Measurements from ENCODE around the gene MDK.

- no peak for TF ChIP-seq CTCF (conservative IDR thresholded peaks at IDR 0.05 in 1 of 2, IDR thresholded peaks at IDR 0.05 in 1 of 2; ENCODE audit: extremely low read depth in 1 of 2, insufficient read depth in 1 of 2, low read depth in 1 of 2, low read length in 2 of 2)
- no peak for TF ChIP-seq EZH2 (IDR thresholded peaks at IDR 0.05; ENCODE audit: borderline replicate concordance, low read length)
These were observed 5.9 kb upstream of the MDK start for GRCh38 chr11:46375392-46376101.

All from mammary epithelial cell (primary cell).